ENCODE measurements around the gene CRMP1.

DNA sequence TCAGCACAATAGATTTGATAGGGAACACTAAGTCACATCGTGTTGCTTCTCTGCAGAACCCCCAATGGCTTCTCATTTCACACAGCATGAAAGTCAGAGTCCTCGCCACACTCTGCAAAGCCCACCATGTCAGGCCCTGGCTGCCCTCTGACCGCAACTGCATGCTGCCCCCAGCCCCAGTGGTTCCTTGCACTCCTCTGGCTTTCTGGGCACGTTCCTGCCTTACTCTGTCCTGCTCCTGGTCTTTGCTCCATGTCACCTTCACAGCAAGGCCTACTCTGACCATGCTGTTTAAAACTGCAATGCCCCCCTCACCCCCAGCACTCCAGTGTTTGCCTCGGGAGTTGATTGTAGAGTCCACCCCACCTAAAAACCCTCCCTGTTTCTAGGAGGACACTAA, 103.7 kb downstream of the CRMP1 start:
- TF ChIP-seq, protein P1, sequence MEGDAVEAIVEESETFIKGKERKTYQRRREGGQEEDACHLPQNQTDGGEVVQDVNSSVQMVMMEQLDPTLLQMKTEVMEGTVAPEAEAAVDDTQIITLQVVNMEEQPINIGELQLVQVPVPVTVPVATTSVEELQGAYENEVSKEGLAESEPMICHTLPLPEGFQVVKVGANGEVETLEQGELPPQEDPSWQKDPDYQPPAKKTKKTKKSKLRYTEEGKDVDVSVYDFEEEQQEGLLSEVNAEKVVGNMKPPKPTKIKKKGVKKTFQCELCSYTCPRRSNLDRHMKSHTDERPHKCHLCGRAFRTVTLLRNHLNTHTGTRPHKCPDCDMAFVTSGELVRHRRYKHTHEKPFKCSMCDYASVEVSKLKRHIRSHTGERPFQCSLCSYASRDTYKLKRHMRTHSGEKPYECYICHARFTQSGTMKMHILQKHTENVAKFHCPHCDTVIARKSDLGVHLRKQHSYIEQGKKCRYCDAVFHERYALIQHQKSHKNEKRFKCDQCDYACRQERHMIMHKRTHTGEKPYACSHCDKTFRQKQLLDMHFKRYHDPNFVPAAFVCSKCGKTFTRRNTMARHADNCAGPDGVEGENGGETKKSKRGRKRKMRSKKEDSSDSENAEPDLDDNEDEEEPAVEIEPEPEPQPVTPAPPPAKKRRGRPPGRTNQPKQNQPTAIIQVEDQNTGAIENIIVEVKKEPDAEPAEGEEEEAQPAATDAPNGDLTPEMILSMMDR (IDR thresholded peaks at IDR 0.05; ENCODE audit: extremely low read depth in 1 of 2, insufficient read depth in 1 of 2, low read depth in 1 of 2, low read length in 2 of 2), result no peak
- TF ChIP-seq EZH2 (IDR thresholded peaks at IDR 0.05; ENCODE audit: borderline replicate concordance, low read depth, low read length, severe bottlenecking), result no peak
- TF ChIP-seq, protein P2, sequence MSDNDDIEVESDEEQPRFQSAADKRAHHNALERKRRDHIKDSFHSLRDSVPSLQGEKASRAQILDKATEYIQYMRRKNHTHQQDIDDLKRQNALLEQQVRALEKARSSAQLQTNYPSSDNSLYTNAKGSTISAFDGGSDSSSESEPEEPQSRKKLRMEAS (IDR thresholded peaks at IDR 0.05; ENCODE audit: insufficient read depth, insufficient read length), result no peak
